ENCODE measurements around the gene OTOF. TPM values are rescaled to one million over a fixed set of nuclear protein-coding genes. Genes with fewer than 3 reads are reported as not detected.
A peak's percentile ranks its signal among the peaks of the same experiment; 100 is the strongest.

The OTOF gene
- total RNA-seq, 6 experiments from 2014 or later, result 0.05 TPM; not detected in 5

GRCh38 chr2:26463244-26464192 is 14.4 kb downstream of the OTOF start:
- Mint-ChIP-seq H3K9me3 (no peaks in the 10 kb centered on the region), H3K4me1 (ENCODE audit: low read depth) (peaks cover 7% of the 10 kb centered on the region; the same call in 1 of the 2 replicates), H3K27ac (no peak overlapping the region), H3K36me3 (ENCODE audit: low read depth) (no peaks in the 10 kb centered on the region), H3K27me3 (ENCODE audit: insufficient read depth) (peaks cover 15% of the 10 kb centered on the region), H3K4me3 (no peak overlapping the region)
- no peak for DNase-seq
- TF ChIP-seq CTCF (IDR thresholded peaks at IDR 0.05), result no peak

- Mint-ChIP-seq H3K36me3 (ENCODE audit: low read depth) (no peaks in the 10 kb centered on the region), H3K4me3 (no peak overlapping the region), H3K27ac (no peak overlapping the region), H3K9me3 (no peaks in the 10 kb centered on the region), H3K27me3 (ENCODE audit: insufficient read depth) (peaks cover 16% of the 10 kb centered on the region), H3K4me1 (ENCODE audit: low read depth) (peaks cover 7% of the 10 kb centered on the region; the same call in 1 of the 2 replicates)
- DNase-seq, result peak; percentile 66
- TF ChIP-seq CTCF (IDR thresholded peaks at IDR 0.05), result peak; percentile 78
These were observed 15.2 kb downstream of the OTOF start for GRCh38 chr2:26462511-26463243.

GRCh38 chr2:26462100-26462499 is 15.8 kb downstream of the OTOF start:
- Mint-ChIP-seq H3K4me1 (ENCODE audit: low read depth) (peaks cover 7% of the 10 kb centered on the region; the same call in 1 of the 2 replicates), H3K4me3 (no peak overlapping the region), H3K36me3 (ENCODE audit: low read depth) (no peaks in the 10 kb centered on the region), H3K27ac (no peak overlapping the region), H3K9me3 (no peaks in the 10 kb centered on the region), H3K27me3 (ENCODE audit: insufficient read depth) (peaks cover 18% of the 10 kb centered on the region)
- no peak for TF ChIP-seq CTCF (IDR thresholded peaks at IDR 0.05)
- no peak for DNase-seq

GRCh38 chr2:26461601-26462023 is 16.3 kb downstream of the OTOF start:
- Mint-ChIP-seq H3K9me3 (no peaks in the 10 kb centered on the region), H3K36me3 (ENCODE audit: low read depth) (no peaks in the 10 kb centered on the region), H3K27ac (no peak overlapping the region), H3K4me3 (no peak overlapping the region), H3K4me1 (ENCODE audit: low read depth) (peaks cover 7% of the 10 kb centered on the region; the same call in 1 of the 2 replicates), H3K27me3 (ENCODE audit: insufficient read depth) (peaks cover 18% of the 10 kb centered on the region)
- no peak for TF ChIP-seq CTCF (IDR thresholded peaks at IDR 0.05)
- no peak for DNase-seq

GRCh38 chr2:26460613-26461031 is 17.3 kb downstream of the OTOF start:
- Mint-ChIP-seq H3K36me3 (ENCODE audit: low read depth) (no peaks in the 10 kb centered on the region), H3K4me1 (ENCODE audit: low read depth) (peaks cover 7% of the 10 kb centered on the region; the same call in 1 of the 2 replicates), H3K9me3 (no peaks in the 10 kb centered on the region), H3K27me3 (ENCODE audit: insufficient read depth) (peaks cover 16% of the 10 kb centered on the region), H3K27ac (no peak overlapping the region), H3K4me3 (no peak overlapping the region)
- no peak for DNase-seq
- TF ChIP-seq CTCF (IDR thresholded peaks at IDR 0.05), result no peak
